Endothelial cell of hepatic sinusoid (primary cell): ENCODE results near the gene GTF2A1.

Source experiments
- in situ Hi-C: cut with HindIII; loops from 2 replicates; pipeline ENCODE4 v1.10.0; 2017; ENCODE audit warnings: low sequenced_read_pairs

The GTF2A1 gene

DNA sequence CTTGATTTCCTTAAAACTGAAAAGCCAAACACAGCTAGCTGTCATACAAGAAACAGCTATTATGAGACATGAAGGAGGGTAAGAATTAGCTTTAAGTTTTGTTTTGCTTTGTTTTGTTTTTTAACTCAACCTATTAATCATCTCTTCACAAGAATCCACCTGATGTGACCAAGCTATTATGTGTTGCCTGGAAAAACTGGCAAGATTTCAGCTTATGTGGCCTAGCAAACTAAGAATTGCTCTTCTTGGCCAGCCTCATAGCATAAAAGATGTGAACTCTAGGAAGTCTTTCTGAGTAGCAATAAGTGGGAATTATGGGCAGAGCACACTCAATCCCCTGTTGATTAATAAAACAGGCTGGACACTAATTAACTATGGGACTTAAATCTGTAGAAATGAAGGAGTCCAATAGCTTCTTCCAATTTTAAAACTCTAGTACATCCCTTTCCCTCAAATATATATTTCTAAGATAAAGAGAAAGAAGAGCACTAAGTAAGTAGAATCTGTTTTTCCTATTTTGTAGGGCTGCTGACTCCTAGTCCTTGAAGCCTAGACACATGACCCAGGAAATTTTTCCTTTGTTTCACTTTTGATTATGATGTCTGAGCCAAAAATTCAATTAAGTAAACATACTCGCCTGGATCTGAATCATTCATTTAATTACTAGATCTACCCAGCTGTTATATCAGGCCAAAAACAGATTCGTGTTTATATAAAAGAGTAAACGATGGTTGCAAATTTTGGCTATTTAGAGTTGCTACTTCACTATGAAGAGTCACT lies 75.7 kb downstream of the GTF2A1 start:
- in situ Hi-C loops, result no loop called here

DNA sequence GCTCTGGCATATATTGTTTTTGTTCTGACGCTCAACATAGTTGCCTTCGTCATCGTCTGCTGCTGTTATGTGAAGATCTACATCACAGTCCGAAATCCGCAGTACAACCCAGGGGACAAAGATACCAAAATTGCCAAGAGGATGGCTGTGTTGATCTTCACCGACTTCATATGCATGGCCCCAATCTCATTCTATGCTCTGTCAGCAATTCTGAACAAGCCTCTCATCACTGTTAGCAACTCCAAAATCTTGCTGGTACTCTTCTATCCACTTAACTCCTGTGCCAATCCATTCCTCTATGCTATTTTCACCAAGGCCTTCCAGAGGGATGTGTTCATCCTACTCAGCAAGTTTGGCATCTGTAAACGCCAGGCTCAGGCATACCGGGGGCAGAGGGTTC lies 77.0 kb downstream of the GTF2A1 start:
- in situ Hi-C loops, result no loop called here

DNA sequence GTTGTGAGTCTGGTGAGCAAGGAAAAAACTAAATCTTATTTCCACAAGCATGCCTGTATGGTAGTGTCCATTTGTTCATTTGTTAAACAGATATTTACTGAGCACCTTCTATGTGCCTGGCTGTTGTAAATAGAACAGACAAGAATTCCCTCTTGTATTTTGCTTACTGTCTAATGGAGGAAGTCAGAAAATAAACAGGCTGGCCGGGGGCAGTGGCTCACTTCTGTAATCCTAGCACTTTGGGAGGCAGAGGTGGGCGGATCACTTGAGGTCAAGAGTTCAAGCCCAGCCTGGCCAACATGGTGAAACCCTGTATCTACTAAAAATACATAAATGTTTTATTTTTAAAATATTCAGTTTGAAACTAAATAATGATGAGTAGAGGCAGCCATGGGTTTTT lies 79.3 kb downstream of the GTF2A1 start:
- in situ Hi-C loops, result no loop called here

DNA sequence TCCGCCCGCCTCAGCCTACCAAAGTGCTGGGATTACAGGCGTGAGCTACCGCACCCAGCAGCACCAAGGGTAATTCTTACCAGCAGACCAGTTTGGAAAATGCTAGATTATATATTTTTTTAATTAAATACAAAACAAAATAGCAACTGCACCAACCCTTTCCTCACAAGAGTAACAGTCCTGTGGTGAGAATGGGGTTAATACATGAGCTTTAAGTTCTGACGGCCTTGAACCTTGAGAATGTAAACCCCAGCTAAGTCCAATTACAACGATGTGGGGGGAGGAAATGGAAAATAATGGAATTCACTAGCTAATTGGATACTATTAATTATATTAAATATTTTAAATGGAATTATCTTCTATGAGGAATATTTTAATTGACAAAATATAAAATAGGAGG lies 82.3 kb downstream of the GTF2A1 start:
- in situ Hi-C loops, result no loop called here

DNA sequence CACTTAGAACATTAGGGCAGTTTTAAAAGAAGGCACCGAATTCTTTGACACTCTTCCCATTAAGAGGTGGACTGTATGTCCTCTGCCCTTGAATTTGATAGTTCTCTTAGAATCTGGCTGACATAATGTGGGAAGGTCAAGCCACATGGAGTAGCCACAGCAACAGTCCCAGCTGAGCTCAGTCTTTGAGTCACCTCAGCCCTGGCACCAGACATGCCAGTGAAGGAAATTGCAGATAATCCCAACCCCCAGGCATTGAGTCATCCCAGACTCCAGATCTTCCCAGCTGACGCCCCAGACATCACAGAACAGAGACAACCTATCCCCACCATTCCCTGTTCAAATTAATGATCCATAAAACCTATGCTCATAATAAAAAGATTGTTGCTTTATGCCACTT lies 83.4 kb downstream of the GTF2A1 start:
- in situ Hi-C loops, result no loop called here

DNA sequence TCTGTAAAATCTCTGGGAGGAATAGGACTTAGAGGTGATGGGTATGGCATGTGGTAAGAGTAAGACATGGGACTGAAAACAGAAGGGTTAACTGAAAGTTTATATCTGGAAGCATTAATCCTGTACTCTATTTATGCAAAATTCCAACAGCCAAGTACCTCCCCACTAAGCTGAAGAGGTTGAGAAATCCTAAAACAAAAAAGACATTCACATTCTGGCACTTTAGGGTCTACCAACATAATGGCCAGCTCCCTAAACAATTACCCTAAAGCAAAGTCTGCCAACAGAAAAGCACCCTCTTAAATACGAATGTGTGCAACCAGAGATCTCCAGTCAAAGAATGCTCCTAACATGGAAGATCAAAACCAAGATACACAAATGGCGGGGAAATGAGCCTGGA lies 87.4 kb downstream of the GTF2A1 start:
- in situ Hi-C loops, result no loop called here

DNA sequence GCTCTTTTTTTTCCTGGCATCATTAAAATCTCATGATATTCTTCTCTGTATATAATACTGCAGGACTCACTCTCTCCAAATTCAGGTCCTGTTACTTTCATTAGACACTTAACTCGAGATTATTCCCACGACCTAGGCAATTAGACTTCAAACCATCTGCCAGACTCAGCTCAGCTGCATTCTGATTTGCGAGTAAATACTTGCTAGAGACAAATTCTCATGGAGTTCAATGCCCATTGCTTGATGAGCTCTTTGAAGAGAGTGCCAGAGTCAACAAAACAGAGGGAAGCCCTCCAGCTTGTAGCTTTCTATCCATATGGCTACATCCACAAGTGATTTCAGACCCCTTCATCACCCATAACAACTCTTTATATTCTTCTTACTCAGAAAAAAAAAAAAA lies 88.3 kb downstream of the GTF2A1 start:
- in situ Hi-C loops, result no loop called here

DNA sequence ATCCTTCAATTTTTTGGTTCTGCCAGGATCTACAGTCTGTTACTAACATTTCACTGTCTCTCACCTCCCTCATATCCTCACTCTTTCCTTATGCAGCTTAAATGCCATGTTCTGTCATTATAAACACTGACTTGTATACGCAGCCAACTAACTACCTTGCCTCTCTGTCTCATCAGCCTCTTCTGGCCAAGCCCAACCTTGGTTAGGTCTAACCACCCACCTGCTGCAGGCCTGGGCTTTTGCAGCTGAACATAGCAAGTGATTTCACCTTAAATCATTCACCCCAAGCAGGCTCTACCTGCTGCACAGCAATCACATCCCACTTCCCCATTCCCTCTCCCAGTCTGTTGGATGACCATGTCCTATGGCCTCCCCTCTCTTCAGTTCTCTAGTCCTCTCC lies 91.5 kb downstream of the GTF2A1 start:
- in situ Hi-C loops, result no loop called here

DNA sequence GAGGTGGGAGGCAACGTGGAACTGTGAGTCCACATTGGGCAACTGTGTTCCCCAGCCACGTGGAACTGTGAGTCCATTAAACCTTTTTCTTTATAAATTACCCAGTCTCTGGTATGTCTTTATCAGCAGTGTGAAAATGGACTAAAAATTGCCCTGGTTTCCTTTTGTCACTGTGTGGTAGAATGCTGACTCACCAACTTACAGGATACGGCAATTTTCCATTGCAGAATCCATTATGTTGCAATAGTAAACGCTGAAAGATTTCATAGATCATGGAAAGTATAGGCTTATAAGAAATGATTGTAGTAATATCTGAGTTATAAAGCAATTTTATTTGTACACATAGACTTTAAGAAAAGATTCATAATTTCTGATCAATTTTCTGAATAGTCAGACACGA lies 93.0 kb downstream of the GTF2A1 start:
- in situ Hi-C loops, result no loop called here

DNA sequence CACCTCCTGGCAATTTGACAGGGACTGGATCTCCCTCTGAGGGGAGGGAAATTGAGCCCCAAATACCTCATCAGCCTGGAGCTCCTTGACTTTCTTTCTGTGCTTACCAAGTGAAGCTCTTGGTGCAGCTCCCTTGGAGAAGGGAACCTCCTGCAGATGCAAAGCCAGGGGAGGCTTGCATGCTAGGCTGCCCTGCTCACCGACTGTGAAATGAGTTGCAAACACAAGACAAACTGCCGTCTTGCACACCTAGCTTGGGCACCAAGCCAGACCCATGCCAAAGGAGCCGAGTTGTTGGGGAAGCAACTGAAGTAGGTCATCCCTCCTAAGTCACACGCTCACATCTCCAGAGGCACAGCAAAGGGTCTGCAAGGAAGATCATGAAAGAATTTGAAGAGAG lies 95.2 kb downstream of the GTF2A1 start:
- in situ Hi-C loops, result no loop called here
